HuH-7 (cell line): ENCODE data around the gene IGFBP6.
"Not testable (repeated sequence)": the region's sequence is repeated elsewhere in the genome, so short reads cannot be mapped to it uniquely, and the experiment has no call there.

Experiments
- DNase-seq: peaks from one replicate; pipeline ENCODE4 v3.0.0; 2011; ENCODE audit warnings: low spot score

IGFBP6 gene

GRCh38 chr12:53096759-53097158, 708 bp upstream of the IGFBP6 start:
- no peak for DNase-seq

- no peak for DNase-seq
Measured at GRCh38 chr12:53097207-53097563, 282 bp upstream of the IGFBP6 start.

GRCh38 chr12:53098354-53098981, 1.0 kb downstream of the IGFBP6 start:
- no peak for DNase-seq

- peak; percentile 90 for DNase-seq
Measured at GRCh38 chr12:53099071-53099882, 1.8 kb downstream of the IGFBP6 start.

GRCh38 chr12:53100466-53101151, 3.1 kb downstream of the IGFBP6 start:
- DNase-seq, result no peak

- DNase-seq, result no peak
Measured at GRCh38 chr12:53101266-53101665, 3.8 kb downstream of the IGFBP6 start.

GRCh38 chr12:53101931-53102781, 4.7 kb downstream of the IGFBP6 start:
- DNase-seq, result no peak

GRCh38 chr12:53102883-53103807, 5.7 kb downstream of the IGFBP6 start, which contains the start of gene SOAT2:
TSS of gene SOAT2 (plus strand) at chr12:53103486. CDS start at chr12:53103578, 92 bp downstream.
- DNase-seq, result peak; percentile 75

GRCh38 chr12:53103860-53104305, 6.4 kb downstream of the IGFBP6 start:
- DNase-seq, result no peak

- DNase-seq, result no peak
Measured at GRCh38 chr12:53105256-53105655, 7.8 kb downstream of the IGFBP6 start.

- no peak for DNase-seq
Measured at GRCh38 chr12:53105712-53106439, 8.4 kb downstream of the IGFBP6 start.

- DNase-seq, result no peak
Measured at GRCh38 chr12:53107122-53107521, 9.7 kb downstream of the IGFBP6 start.

GRCh38 chr12:53112431-53112830, 15.0 kb downstream of the IGFBP6 start:
- DNase-seq, result not testable (repeated sequence)

- no peak for DNase-seq
Measured at GRCh38 chr12:53113136-53113705, 15.8 kb downstream of the IGFBP6 start.

GRCh38 chr12:53113951-53114350, 16.5 kb downstream of the IGFBP6 start:
- DNase-seq, result no peak

GRCh38 chr12:53115112-53115890, 17.8 kb downstream of the IGFBP6 start:
- DNase-seq, result no peak

- no peak for DNase-seq
Measured at GRCh38 chr12:53115891-53116648, 18.6 kb downstream of the IGFBP6 start.

GRCh38 chr12:53118751-53119300, 21.4 kb downstream of the IGFBP6 start:
- DNase-seq, result no peak
